Breast epithelium (tissue), 4 donors: Measurements from ENCODE around the gene METRNL. TPM values are rescaled to one million over a fixed set of nuclear protein-coding genes. Genes with fewer than 3 reads are reported as not detected.
"Not testable (repeated sequence)": the region's sequence is repeated elsewhere in the genome, so short reads cannot be mapped to it uniquely, and the experiment has no call there.

Experiments
- DNase-seq, 2 donors: peaks; one replicate each; pipeline ENCODE4 v3.0.0-alpha.2; 2019; ENCODE audit warnings: low spot score in 2 of 2
- H3K27ac ChIP-seq, 2 donors: fragments of 200-600 bp; sonication (generic) in 1 of 2; one replicate each; pipeline ENCODE4 v1.5.1; 2016 to 2019; ENCODE audit warnings: mild to moderate bottlenecking in 1 of 2
- H3K27me3 ChIP-seq, 2 donors: fragments of 200-600 bp; sonication (generic) in 1 of 2; one replicate each; pipeline versions ENCODE4 v1.5.1 to v1.6.0; 2017 to 2019; ENCODE audit warnings: control low read depth in 1 of 2, mild to moderate bottlenecking in 1 of 2
- H3K36me3 ChIP-seq: fragments of 200-600 bp; one replicate; pipeline ENCODE4 v1.5.1; 2019
- H3K4me1 ChIP-seq, 2 donors: fragments of 200-600 bp; sonication (generic); one replicate each; pipeline ENCODE4 v1.5.1; 2016 to 2019; ENCODE audit warnings: control low read depth in 1 of 2
- H3K4me3 ChIP-seq, 3 donors: fragments of 200-600 bp; sonication (generic); 1 replicate in 2 of 3; 2 replicates in 1 of 3; pipeline ENCODE4 v1.5.1; 2016 to 2019; ENCODE audit warnings: mild to moderate bottlenecking in 3 of 3, moderate library complexity in 2 of 3
- H3K9me3 ChIP-seq, 2 donors: fragments of 200-600 bp; sonication (generic) in 1 of 2; one replicate each; pipeline ENCODE4 v1.5.1; 2016 to 2019; ENCODE audit warnings: control low read depth in 1 of 2
- POLR2A ChIP-seq: fragments of 450-650 bp; IDR thresholded peaks from one replicate; pipeline ENCODE4 v1.6.1; 2016; ENCODE audit warnings: antibody characterized with exemption, mild to moderate bottlenecking, moderate library complexity
- POLR2AphosphoS5 ChIP-seq, 3 donors: sonication (generic); formaldehyde crosslinking; IDR thresholded peaks; one replicate each; pipeline ENCODE4 v1.6.1; 2017; ENCODE audit warnings: antibody characterized with exemption in 3 of 3
- intact Hi-C: fragments of 100-400 bp; cut with DNase I; formaldehyde crosslinking; loops from one replicate; pipeline ENCODE4 v1.15.1; 2023; ENCODE audit warnings: low total_unique reads
- total RNA-seq, 3 donors: library from RNA; depleted of rRNA; stranded (reverse); fragments of >200 nt; gene quantifications; one replicate each; pipeline ENCODE4 v1.1.0, GENCODE V29; 2016
- TF ChIP-seq, protein P1 (sequence below), 3 donors: fragments of 450-650 bp; IDR thresholded peaks; one replicate each; pipeline ENCODE4 v1.5.1; 2016 to 2017; ENCODE audit warnings: antibody characterized with exemption in 3 of 3, mild to moderate bottlenecking in 3 of 3, moderate library complexity in 3 of 3

Gene METRNL
- total RNA-seq, 3 donors from 2014 or later: 41.6 to 102 (median 54.1) TPM

DNA sequence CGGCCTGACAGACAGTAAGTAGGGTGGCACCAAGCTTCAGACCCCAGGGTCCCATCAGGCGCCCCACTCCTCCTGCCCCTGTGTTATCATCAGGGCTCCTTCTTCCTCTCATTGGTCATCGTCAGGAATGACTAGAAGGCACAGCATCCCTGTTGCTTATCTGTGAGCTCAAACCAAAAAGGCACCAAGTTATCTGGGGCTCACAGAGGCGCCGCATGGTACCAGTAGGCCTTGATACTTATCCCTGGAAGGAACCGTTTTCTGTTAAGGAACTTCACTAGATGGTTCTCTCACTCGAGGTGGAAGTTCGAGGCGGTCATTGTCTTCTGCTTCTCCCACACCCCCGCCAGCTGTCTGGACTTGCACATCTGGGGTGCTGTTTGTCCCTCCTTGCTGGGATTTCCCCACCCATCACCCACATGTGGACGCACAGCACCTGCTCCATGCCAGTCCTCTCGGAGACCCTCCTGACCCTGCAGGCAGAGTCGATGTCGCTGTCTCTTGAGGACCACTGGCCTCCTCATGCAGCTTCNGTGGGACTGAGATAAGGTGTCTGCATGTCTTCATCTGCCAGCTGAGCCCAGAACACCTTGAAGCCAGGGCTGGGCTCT lies 52.1 kb downstream of the METRNL start:
- DNase-seq: no peak

DNA sequence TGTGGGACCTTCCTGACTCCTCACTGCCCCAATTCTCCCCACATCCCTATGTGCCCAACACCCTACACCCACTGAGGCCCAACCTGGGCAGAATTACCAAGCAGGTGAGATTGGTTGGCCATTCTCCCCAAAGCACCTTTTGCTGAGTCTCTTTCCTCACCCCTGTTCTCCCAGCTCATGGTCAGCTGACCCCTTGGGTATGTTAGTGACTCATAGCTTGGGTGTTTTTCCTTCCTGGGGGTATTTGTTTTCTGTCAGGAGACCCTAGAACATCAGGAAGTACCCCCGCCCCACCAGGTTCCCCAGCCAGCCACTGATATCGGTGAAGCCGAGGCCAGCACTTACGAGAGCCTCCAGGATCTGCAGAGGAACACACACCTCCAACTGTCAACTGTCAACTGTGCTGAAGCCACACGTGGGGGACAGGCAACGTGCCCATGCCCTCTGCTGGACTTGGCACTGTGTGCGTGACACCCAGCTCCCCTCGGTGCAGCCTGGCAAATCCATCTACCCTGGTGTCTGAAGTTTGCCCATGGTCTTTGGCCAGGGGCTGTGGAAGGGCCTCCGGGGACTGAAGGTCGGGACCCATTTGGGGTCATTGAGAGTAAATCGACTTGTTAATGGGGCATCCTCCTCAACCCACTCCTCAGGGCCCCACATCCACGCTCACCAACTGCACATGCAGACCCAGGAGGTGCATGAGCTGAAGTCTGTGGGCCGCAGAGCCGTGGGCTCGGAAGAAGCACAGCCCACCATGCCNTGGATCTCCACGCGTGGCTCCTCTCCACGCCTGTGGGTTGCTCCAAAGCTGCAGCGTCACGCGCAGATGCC lies 53.1 kb downstream of the METRNL start:
- Histone ChIP-seq H3K9me3 (no peaks in the 10 kb centered on the region), H3K4me3 (no peak overlapping the region), H3K27me3 (peaks cover 0 to 7% of the 10 kb centered on the region in 2 donors), H3K4me1 (no peaks in the 10 kb centered on the region), H3K36me3 (no peaks in the 10 kb centered on the region), H3K27ac (no peak overlapping the region)
- intact Hi-C loops: no loop called here
- no peak for TF ChIP-seq POLR2A
- TF ChIP-seq, protein P1, sequence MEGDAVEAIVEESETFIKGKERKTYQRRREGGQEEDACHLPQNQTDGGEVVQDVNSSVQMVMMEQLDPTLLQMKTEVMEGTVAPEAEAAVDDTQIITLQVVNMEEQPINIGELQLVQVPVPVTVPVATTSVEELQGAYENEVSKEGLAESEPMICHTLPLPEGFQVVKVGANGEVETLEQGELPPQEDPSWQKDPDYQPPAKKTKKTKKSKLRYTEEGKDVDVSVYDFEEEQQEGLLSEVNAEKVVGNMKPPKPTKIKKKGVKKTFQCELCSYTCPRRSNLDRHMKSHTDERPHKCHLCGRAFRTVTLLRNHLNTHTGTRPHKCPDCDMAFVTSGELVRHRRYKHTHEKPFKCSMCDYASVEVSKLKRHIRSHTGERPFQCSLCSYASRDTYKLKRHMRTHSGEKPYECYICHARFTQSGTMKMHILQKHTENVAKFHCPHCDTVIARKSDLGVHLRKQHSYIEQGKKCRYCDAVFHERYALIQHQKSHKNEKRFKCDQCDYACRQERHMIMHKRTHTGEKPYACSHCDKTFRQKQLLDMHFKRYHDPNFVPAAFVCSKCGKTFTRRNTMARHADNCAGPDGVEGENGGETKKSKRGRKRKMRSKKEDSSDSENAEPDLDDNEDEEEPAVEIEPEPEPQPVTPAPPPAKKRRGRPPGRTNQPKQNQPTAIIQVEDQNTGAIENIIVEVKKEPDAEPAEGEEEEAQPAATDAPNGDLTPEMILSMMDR (IDR thresholded peaks at IDR 0.05): no peak
- no peak for TF ChIP-seq POLR2AphosphoS5 (IDR thresholded peaks at IDR 0.05)
- no peak for DNase-seq

More for the DNA sequence above, 52.1 kb downstream of the METRNL start:
- TF ChIP-seq POLR2A: no peak
- no peaks in the 10 kb centered on the region for H3K9me3 ChIP-seq
- intact Hi-C loops: no loop called here
- H3K36me3 ChIP-seq: no peaks in the 10 kb centered on the region
- H3K4me1 ChIP-seq: no peaks in the 10 kb centered on the region
- H3K4me3 ChIP-seq: no peak overlapping the region
- H3K27me3 ChIP-seq: peaks cover 0 to 7% of the 10 kb centered on the region in 2 donors
- no peak overlapping the region for H3K27ac ChIP-seq

DNA sequence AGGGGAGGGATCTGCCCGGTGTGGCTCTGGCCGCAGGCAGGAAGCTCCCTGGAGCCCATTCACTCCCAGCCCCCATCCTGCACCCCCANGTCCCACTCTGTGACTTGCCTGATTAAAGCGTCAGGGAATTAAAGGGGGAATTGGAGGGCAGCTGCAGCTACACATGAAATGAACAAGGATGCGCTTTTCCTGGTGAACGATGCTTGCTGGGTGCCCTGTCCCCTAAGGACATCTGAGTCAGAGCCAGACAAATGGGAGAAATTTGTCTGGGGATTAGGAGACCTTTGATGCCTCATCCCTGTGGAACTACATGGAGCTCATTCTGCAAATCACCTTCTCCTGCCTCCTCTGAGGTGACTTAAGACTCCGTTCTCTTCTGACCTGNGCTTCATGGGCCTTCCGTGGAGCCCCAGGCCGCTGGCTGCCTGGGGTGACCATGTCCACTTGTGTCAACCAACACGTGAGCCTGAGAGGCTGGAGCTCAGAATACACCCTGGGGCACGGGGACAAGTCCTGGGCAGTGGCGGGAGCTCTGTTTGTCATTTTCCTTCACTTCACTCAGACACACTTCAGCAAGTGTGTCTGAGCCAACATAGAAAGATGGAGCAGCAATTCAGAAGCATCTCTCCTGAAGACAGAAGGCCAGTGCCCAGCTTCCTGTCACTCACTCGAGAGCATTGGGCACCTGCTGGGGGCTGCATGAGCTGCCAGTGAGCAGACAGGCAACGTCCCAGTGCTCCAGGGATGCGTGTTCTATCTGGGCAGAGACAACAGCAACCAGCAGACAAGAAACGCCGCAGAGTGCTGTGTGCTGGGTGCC lies 54.1 kb downstream of the METRNL start:
- Histone ChIP-seq H3K27me3 (peaks cover 0 to 7% of the 10 kb centered on the region in 2 donors), H3K36me3 (no peaks in the 10 kb centered on the region), H3K9me3 (no peaks in the 10 kb centered on the region), H3K27ac (no peak overlapping the region), H3K4me3 (no peak overlapping the region), H3K4me1 (no peaks in the 10 kb centered on the region)
- TF ChIP-seq, protein P1 (IDR thresholded peaks at IDR 0.05): no peak
- no peak for TF ChIP-seq POLR2A
- TF ChIP-seq POLR2AphosphoS5 (IDR thresholded peaks at IDR 0.05): no peak
- intact Hi-C loops: no loop called here
- DNase-seq: peak in 1 of 2 donors; percentile 31

DNA sequence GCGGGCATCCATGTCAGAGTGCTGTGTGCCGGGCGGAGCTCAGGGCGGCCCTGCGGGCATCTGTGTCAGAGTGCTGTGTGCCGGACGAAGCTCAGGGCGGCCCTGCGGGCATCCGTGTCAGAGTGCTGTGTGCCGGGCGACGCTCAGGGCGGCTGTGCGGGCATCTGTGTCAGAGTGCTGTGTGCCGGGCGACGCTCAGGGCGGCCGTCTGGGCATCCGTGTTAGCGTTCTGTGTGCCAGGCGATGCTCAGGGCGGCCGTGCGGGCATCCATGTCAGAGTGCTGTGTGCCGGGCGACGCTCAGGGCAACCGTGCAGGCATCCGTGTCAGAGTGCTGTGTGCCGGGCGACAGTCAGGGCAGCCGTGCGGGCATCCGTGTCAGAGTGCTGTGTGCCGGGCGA lies 55.0 kb downstream of the METRNL start:
- H3K4me3 ChIP-seq, intact Hi-C loops, H3K4me1 ChIP-seq, DNase-seq, H3K9me3 ChIP-seq, H3K27ac ChIP-seq, H3K36me3 ChIP-seq, H3K27me3 ChIP-seq: not testable (repeated sequence)

DNA sequence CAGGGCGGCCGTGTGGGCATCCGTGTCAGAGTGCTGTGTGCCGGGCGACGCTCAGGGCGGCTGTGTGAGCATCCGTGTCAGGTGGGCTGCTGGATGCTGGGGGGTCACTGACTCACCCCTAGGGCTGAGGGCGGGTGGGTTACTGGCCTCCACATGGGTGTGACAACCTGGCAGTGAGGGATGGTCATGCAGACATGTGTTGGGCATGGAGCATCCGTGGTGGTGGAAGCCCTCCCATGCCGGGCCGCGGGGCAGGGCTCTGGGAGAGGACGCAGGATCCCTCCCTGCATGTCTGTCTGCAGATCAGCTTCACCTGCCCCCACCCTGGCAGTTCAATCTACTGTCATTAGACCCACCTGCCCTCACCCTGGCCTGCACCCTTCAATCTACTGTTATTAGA lies 56.3 kb downstream of the METRNL start:
- no peaks in the 10 kb centered on the region for H3K9me3 ChIP-seq
- no peaks in the 10 kb centered on the region for H3K36me3 ChIP-seq
- H3K27me3 ChIP-seq: peaks cover 0 to 7% of the 10 kb centered on the region in 2 donors
- DNase-seq: peak in 1 of 2 donors; percentile 27
- no peaks in the 10 kb centered on the region for H3K4me1 ChIP-seq
- intact Hi-C loops: no loop called here
- no peak for TF ChIP-seq POLR2AphosphoS5 (IDR thresholded peaks at IDR 0.05)
- TF ChIP-seq, protein P1 (IDR thresholded peaks at IDR 0.05): no peak
- no peak for TF ChIP-seq POLR2A
- H3K4me3 ChIP-seq: no peak overlapping the region
- no peak overlapping the region for H3K27ac ChIP-seq
